HG02870 (cell line): ENCODE measurements around the gene OR10H2.
"Not testable (repeated sequence)": the region's sequence is repeated elsewhere in the genome, so short reads cannot be mapped to it uniquely, and the experiment has no call there.

Source experiments
- ATAC-seq: cut with Tn5 transposase; IDR thresholded peaks from one replicate; pipeline ENCODE4 v1.9.1; 2021; ENCODE audit warnings: mild to moderate bottlenecking, moderate library complexity; ENCODE audit not compliant: unreplicated experiment

Gene OR10H2, protein sequence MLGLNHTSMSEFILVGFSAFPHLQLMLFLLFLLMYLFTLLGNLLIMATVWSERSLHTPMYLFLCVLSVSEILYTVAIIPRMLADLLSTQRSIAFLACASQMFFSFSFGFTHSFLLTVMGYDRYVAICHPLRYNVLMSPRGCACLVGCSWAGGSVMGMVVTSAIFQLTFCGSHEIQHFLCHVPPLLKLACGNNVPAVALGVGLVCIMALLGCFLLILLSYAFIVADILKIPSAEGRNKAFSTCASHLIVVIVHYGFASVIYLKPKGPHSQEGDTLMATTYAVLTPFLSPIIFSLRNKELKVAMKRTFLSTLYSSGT

GRCh38 chr19:15727724-15728123 lies at the start of gene OR10H2:
OR10H2 (plus strand) TSS chr19:15728024; CDS start chr19:15728044, 20 bp downstream.
- no peak for ATAC-seq

- ATAC-seq: no peak
These were observed 48.7 kb upstream of the OR10H2 start for GRCh38 chr19:15679089-15679488.

GRCh38 chr19:15679865-15680264 lies 48.0 kb upstream of the OR10H2 start:
- not testable (repeated sequence) for ATAC-seq

DNA sequence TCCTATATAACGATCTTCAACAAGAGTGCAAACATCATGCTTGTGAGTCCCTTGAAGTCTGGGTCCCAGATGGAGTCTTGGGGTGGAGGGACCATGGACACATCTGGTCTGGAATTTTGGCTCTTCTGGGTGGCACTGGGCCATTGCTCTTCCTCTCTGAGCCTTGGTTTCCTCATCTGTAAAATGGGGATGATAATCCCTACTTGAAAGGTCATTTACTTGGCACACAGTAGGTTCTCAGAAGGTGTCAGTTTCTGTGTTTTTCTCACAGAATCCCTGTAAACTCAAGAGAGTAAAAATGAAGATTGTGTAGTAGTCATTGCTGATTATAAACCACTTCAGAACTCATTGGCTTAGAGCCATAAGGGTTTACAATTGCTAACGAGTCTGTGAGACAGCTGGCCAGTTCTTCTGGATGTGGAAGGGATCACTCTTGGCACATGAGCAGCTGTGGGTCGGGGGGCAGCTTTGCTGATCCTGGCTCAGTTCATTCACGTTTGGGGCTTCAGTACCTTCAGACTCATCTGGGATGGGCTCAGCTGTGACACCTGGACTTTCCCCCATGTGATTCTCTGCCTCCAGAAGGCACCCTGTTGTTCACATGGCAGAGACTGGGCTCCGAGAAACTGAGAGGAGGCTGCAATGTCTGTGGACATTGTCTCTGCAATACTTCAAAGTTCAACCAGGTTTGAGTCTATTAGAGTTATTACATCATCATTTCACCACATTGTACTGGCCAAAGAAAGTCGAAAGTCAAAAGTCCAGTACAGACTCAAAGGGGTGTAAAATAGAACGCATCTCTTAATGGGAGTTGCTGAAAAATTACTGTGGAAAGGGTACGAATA lies 47.1 kb upstream of the OR10H2 start:
- ATAC-seq: no peak

- no peak for ATAC-seq
These were observed 44.4 kb upstream of the OR10H2 start for GRCh38 chr19:15683411-15683810.

DNA sequence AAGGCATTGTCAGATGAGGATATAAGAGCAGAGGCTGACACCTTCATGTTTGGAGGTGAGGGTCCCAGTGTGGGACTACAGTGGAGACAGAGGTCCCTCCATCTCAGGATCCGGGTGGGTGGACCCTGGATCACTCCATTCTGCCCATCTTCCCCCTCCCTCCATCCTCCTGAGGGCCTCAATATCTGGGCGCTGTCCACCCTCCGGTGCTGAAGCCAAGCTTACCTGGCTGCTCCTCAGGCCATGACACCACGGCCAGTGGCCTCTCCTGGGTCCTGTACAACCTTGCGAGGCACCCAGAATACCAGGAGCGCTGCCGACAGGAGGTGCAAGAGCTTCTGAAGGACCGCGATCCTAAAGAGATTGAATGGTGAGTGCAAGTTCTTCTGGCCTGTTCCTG lies 43.0 kb upstream of the OR10H2 start:
- ATAC-seq: no peak

DNA sequence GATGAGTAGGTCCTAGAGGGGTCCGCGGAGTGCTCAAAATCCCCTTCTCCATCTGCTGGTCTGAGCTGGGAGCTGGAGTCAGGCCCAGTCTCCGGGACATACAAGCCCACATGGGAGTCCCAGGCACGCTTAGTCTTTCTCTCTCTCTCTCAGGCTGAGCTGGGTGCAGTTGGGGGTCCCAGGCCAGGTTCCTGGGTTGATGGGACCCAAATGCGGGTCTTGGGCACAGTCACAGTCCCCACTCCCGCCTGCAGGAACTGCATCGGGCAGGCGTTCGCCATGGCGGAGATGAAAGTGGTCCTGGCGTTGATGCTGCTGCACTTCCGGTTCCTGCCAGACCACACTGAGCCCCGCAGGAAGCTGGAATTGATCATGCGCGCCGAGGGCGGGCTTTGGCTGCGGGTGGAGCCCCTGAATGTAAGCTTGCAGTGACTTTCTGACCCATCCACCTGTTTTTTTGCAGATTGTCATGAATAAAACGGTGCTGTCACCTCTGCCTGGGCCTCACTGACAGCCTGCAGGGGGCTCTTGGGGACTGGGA lies 31.1 kb upstream of the OR10H2 start:
- ATAC-seq: no peak

DNA sequence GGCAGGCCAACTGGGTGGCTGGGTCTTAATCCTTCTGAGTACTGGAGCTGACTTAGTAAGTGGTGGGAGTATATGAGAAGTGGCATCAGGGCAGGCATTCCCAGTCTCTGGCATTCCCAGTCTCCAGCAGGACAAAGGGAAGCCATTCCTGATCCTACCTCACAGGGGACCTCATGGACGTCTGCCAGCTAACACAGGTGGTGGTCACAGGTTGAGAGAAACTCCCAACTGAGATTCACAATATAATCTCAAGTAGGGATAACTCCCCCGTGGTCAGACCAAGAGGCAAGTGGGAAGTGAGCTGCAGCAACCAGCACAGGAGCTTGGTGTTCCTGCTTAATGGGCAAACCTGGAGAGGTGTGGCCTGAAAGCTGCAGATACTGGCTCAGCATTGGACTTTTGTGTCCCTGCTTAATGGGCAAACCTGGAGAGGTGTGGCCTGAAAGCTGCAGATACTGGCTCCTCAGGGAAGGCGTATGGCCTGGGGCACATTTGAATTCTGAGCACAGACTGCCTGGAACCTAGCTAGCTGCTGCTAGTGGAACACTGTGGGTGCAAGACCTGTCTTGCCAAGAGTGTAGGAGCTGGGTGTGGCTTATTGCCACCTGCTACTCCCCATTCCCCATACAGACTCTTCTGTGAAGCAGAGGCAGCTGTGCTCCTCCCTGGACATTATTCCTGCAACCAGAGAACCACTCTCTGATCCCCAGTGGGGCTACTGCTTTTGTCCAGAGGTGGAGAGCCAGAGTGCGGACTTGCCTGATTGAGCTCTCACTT lies 25.9 kb upstream of the OR10H2 start:
- ATAC-seq: no peak

- ATAC-seq: no peak
These were observed 25.3 kb upstream of the OR10H2 start for GRCh38 chr19:15702534-15702930.

GRCh38 chr19:15714638-15715037 lies 13.2 kb upstream of the OR10H2 start:
- no peak for ATAC-seq

DNA sequence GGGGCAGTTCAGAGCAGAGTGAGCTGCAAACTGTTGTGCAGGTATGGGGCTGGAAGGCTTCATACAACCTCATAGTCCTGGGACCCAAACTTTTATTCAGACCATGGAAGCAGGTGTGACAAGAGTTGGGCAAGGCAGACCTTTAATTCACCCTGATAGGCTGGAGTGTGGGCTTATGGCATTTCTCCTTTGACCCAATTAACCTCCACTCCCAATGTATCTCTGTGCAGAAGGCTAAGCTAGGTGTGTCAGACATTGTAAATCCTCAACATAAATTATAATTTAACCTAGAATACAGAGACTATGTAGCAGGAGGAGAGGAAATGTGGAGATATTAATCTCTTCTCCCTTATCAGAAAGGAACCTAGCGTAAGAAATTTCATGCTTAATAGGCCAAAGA lies 12.2 kb upstream of the OR10H2 start:
- ATAC-seq: no peak

DNA sequence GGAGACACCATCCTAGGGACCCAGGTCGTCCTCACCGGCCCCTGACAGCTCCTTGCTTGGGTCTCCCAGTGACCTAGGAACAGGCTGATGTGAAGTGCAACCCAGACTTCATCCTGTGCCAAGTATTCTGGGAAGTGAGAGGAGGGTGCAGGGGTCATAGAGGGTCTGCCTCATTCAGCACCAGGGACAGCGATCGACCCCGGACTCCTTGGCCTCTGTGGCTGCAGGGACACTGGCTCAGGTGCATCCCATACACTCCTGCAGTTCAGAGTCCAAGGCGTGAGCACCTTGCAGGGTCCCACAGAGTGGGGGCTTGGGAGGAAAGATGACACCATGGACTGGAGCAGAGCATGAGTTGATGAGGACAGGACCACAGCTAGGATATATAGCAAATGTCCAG lies 10.0 kb upstream of the OR10H2 start:
- no peak for ATAC-seq

GRCh38 chr19:15721268-15721667 lies 6.6 kb upstream of the OR10H2 start:
- ATAC-seq: no peak

- ATAC-seq: no peak
These were observed 4.9 kb upstream of the OR10H2 start for GRCh38 chr19:15722956-15723355.

GRCh38 chr19:15730538-15730937 lies 2.7 kb downstream of the OR10H2 start:
- ATAC-seq: no peak

- ATAC-seq: no peak
These were observed 4.6 kb downstream of the OR10H2 start for GRCh38 chr19:15732388-15732787.

GRCh38 chr19:15733895-15734294 lies 6.1 kb downstream of the OR10H2 start:
- ATAC-seq: no peak

GRCh38 chr19:15737722-15738121 lies 9.9 kb downstream of the OR10H2 start, which contains the start of gene OR10H3:
OR10H3 (plus strand) TSS chr19:15737985; CDS start chr19:15741393, 3,408 bp downstream.
- no peak for ATAC-seq

- no peak for ATAC-seq
These were observed 13.0 kb downstream of the OR10H2 start for GRCh38 chr19:15740785-15741184.

- ATAC-seq: no peak
These were observed 20.4 kb downstream of the OR10H2 start for GRCh38 chr19:15748239-15748638.

- no peak for ATAC-seq
These were observed 30.6 kb downstream of the OR10H2 start for GRCh38 chr19:15758379-15758778.
